ENCODE data around the gene ZNF24.

Gene ZNF24

GRCh38 chr18:35389095-35389618, 44.9 kb upstream of the ZNF24 start:
- no peak for TF ChIP-seq CTCF (conservative IDR thresholded peaks at IDR 0.05; ENCODE audit: low read depth, low read length)
- no peak overlapping the region for H3K9ac ChIP-seq
- H3K4me1 ChIP-seq (ENCODE audit: low read depth, poor library complexity, severe bottlenecking): no peaks in the 10 kb centered on the region
- H3K4me2 ChIP-seq: no peak overlapping the region
- no peaks in the 10 kb centered on the region for H4K20me1 ChIP-seq (ENCODE audit: insufficient read depth)
- H2AFZ ChIP-seq (ENCODE audit: low read depth): no peak overlapping the region
- H3K27me3 ChIP-seq (ENCODE audit: insufficient read depth, low read depth): no peaks in the 10 kb centered on the region
- H3K27ac ChIP-seq: no peak overlapping the region
- H3K4me3 ChIP-seq (IDR thresholded peaks at IDR 0.05; ENCODE audit: insufficient read depth, low read depth, low read length): no peak overlapping the region
- no peaks in the 10 kb centered on the region for H3K36me3 ChIP-seq (ENCODE audit: insufficient read depth)
- H3K79me2 ChIP-seq (ENCODE audit: insufficient read depth, low read depth): no peaks in the 10 kb centered on the region

GRCh38 chr18:35387152-35387571, 42.9 kb upstream of the ZNF24 start:
- Histone ChIP-seq H3K4me1 (ENCODE audit: low read depth, poor library complexity, severe bottlenecking) (no peaks in the 10 kb centered on the region), H3K9ac (no peak overlapping the region), H3K4me2 (no peak overlapping the region), H3K79me2 (ENCODE audit: insufficient read depth, low read depth) (no peaks in the 10 kb centered on the region), H3K27me3 (ENCODE audit: insufficient read depth, low read depth) (no peaks in the 10 kb centered on the region), H3K27ac (no peak overlapping the region), H2AFZ (ENCODE audit: low read depth) (0 out of 2 replicates have a peak overlapping the region, but pooled peaks have one; percentile 27), H3K4me3 (IDR thresholded peaks at IDR 0.05; ENCODE audit: insufficient read depth, low read depth, low read length) (no peak overlapping the region), H3K36me3 (ENCODE audit: insufficient read depth) (no peaks in the 10 kb centered on the region), H4K20me1 (ENCODE audit: insufficient read depth) (no peaks in the 10 kb centered on the region)
- no peak for TF ChIP-seq CTCF (conservative IDR thresholded peaks at IDR 0.05; ENCODE audit: low read depth, low read length)

- Histone ChIP-seq H3K36me3 (ENCODE audit: insufficient read depth) (no peaks in the 10 kb centered on the region), H3K79me2 (ENCODE audit: insufficient read depth, low read depth) (no peaks in the 10 kb centered on the region), H3K4me2 (no peak overlapping the region), H4K20me1 (ENCODE audit: insufficient read depth) (no peaks in the 10 kb centered on the region), H3K9ac (no peak overlapping the region), H3K27ac (no peak overlapping the region), H3K4me3 (IDR thresholded peaks at IDR 0.05; ENCODE audit: insufficient read depth, low read depth, low read length) (no peak overlapping the region), H2AFZ (ENCODE audit: low read depth) (peak overlapping the region; percentile 27; the same call in 1 of the 2 replicates), H3K27me3 (ENCODE audit: insufficient read depth, low read depth) (no peaks in the 10 kb centered on the region), H3K4me1 (ENCODE audit: low read depth, poor library complexity, severe bottlenecking) (no peaks in the 10 kb centered on the region)
- peak; percentile 95 for TF ChIP-seq CTCF (conservative IDR thresholded peaks at IDR 0.05; ENCODE audit: low read depth, low read length)
These were observed 42.4 kb upstream of the ZNF24 start for GRCh38 chr18:35386600-35387100.

- Histone ChIP-seq H3K4me2 (no peak overlapping the region), H3K9ac (no peak overlapping the region), H3K36me3 (ENCODE audit: insufficient read depth) (no peaks in the 10 kb centered on the region), H3K4me1 (ENCODE audit: low read depth, poor library complexity, severe bottlenecking) (no peaks in the 10 kb centered on the region), H3K4me3 (IDR thresholded peaks at IDR 0.05; ENCODE audit: insufficient read depth, low read depth, low read length) (no peak overlapping the region), H3K27me3 (ENCODE audit: insufficient read depth, low read depth) (no peaks in the 10 kb centered on the region), H3K79me2 (ENCODE audit: insufficient read depth, low read depth) (no peaks in the 10 kb centered on the region), H3K27ac (no peak overlapping the region), H4K20me1 (ENCODE audit: insufficient read depth) (no peaks in the 10 kb centered on the region), H2AFZ (ENCODE audit: low read depth) (no peak overlapping the region)
- no peak for TF ChIP-seq CTCF (conservative IDR thresholded peaks at IDR 0.05; ENCODE audit: low read depth, low read length)
These were observed 38.9 kb upstream of the ZNF24 start for GRCh38 chr18:35383136-35383535.
